RWPE1 (cell line): ENCODE results near the gene PML.
"Not testable (repeated sequence)": the region's sequence is repeated elsewhere in the genome, so short reads cannot be mapped to it uniquely, and the experiment has no call there.

Experiments used
- CTCF ChIA-PET: fragments of 350-600 bp; sonication (Branson Sonifier 250); formaldehyde crosslinking; extraction: SDS; loops from one replicate; lab custom pipeline; 2021; lab: Yijun Ruan, JAX
- POLR2A ChIA-PET: fragments of 400-600 bp; formaldehyde crosslinking; extraction: SDS; loops from one replicate; lab custom pipeline; 2020; ENCODE audit warnings: antibody characterized with exemption; ENCODE audit not compliant: low non-redundant PET; lab: Yijun Ruan, JAX
- DNase-seq: peaks from one replicate; pipeline ENCODE4 v3.0.0; 2012; ENCODE audit warnings: low spot score
- H3K27ac ChIP-seq: fragments of 450-650 bp; 2 replicates; pipeline ENCODE4 v1.5.1; 2017
- CTCF ChIP-seq: fragments of 450-650 bp; conservative IDR thresholded peaks from 2 replicates; pipeline ENCODE4 v1.5.1; 2017; ENCODE audit warnings: low read depth, mild to moderate bottlenecking

The PML gene

GRCh38 chr15:73957276-73957675, 37.2 kb upstream of the PML start:
- DNase-seq, result no peak
- CTCF ChIA-PET, result interaction anchor here (0.6 kb wide), 1 partner anchor 57 kb away, joined by 4 read pairs; no protein-coding TSS in a partner anchor
- TF ChIP-seq CTCF, result no peak
- POLR2A ChIA-PET, result no interaction called here
- peak overlapping the region; percentile 77 for H3K27ac ChIP-seq

- CTCF ChIA-PET, result no interaction called here
- H3K27ac ChIP-seq, result no peak overlapping the region; the same call in 1 of the 2 replicates
- no peak for DNase-seq
- TF ChIP-seq CTCF, result no peak
- POLR2A ChIA-PET, result no interaction called here
Measured at GRCh38 chr15:73957785-73958184, 36.7 kb upstream of the PML start.

GRCh38 chr15:73959012-73959581, 35.4 kb upstream of the PML start:
- no peak for DNase-seq
- ChIA-PET POLR2A (no interaction called here), CTCF (interaction anchor here (0.6 to 1.0 kb wide), 2 partner anchors 8 to 50 kb away, joined by 3 read pairs; no protein-coding TSS in a partner anchor)
- TF ChIP-seq CTCF, result no peak
- H3K27ac ChIP-seq, result peak overlapping the region; percentile 20

- TF ChIP-seq CTCF, result no peak
- H3K27ac ChIP-seq, result peak overlapping the region; percentile 20; the same call in 1 of the 2 replicates
- DNase-seq, result no peak
- POLR2A ChIA-PET, result no interaction called here
- CTCF ChIA-PET, result interaction anchor here (0.6 to 1.0 kb wide), 2 partner anchors 8 to 50 kb away, joined by 3 read pairs; no protein-coding TSS in a partner anchor
Measured at GRCh38 chr15:73959801-73960200, 34.7 kb upstream of the PML start.

- CTCF ChIA-PET, result interaction anchor here (0.6 kb wide), 1 partner anchor 134 kb away, joined by 5 read pairs; no protein-coding TSS in a partner anchor
- H3K27ac ChIP-seq, POLR2A ChIA-PET, DNase-seq: not testable (repeated sequence)
Measured at GRCh38 chr15:73960472-73961070, 33.9 kb upstream of the PML start.

- POLR2A ChIA-PET, result no interaction called here
- no peak for DNase-seq
- TF ChIP-seq CTCF, result no peak
- no peak overlapping the region for H3K27ac ChIP-seq
- CTCF ChIA-PET, result no interaction called here
Measured at GRCh38 chr15:73962433-73962832, 32.1 kb upstream of the PML start.

GRCh38 chr15:73964736-73965093, 29.8 kb upstream of the PML start:
- ChIA-PET POLR2A (no interaction called here), CTCF (interaction anchor here (0.5 to 1.3 kb wide), 10 partner anchors 9 to 829 kb away, joined by 3 to 5 read pairs (median 3); no protein-coding TSS in a partner anchor)
- peak; percentile 86 for DNase-seq
- no peak overlapping the region for H3K27ac ChIP-seq
- peak; percentile 96 for TF ChIP-seq CTCF
